Activated CD4-positive, alpha-beta memory T cell treated with anti-CD3 and anti-CD28 coated beads for 36 hours (primary cell): Measurements from ENCODE around the gene MAML2. TPM values are rescaled to one million over a fixed set of nuclear protein-coding genes. Genes with fewer than 3 reads are reported as not detected.
"Not testable (repeated sequence)": the region's sequence is repeated elsewhere in the genome, so short reads cannot be mapped to it uniquely, and the experiment has no call there.

Experiments used
- CTCF ChIA-PET: fragments of 350-600 bp; sonication (Branson Sonifier 250); formaldehyde crosslinking; loops from one replicate; lab custom pipeline; 2021; ENCODE audit warnings: antibody characterized with exemption, inconsistent platforms; lab: Charles Lee
- POLR2A ChIA-PET: fragments of 350-600 bp; sonication (Branson Sonifier 250); formaldehyde crosslinking; loops from one replicate; lab custom pipeline; 2021; ENCODE audit warnings: antibody characterized with exemption; lab: Charles Lee
- DNase-seq: peaks from one replicate; pipeline ENCODE4 v3.0.0-alpha.2; 2020
- H3K27ac Mint-ChIP-seq: one replicate; pipeline ENCODE4 v1.8.0; 2021; ENCODE audit warnings: mixed read lengths
- H3K27me3 Mint-ChIP-seq: one replicate; pipeline ENCODE4 v1.8.0; 2021; ENCODE audit warnings: mixed read lengths
- H3K36me3 Mint-ChIP-seq: one replicate; pipeline ENCODE4 v1.8.0; 2021; ENCODE audit warnings: mixed read lengths
- H3K4me1 Mint-ChIP-seq: one replicate; pipeline ENCODE4 v1.8.0; 2021; ENCODE audit warnings: low read depth, mixed read lengths
- H3K4me3 Mint-ChIP-seq: one replicate; pipeline ENCODE4 v1.8.0; 2021; ENCODE audit warnings: mild to moderate bottlenecking, mixed read lengths
- H3K9me3 Mint-ChIP-seq: one replicate; pipeline ENCODE4 v1.8.0; 2021; ENCODE audit warnings: mixed read lengths
- intact Hi-C: fragments of 100-400 bp; cut with micrococcal nuclease; formaldehyde crosslinking; loops from one replicate; pipeline ENCODE4 v1.15.1; 2023
- total RNA-seq, 2 experiments: library from RNA; stranded (reverse); gene quantifications; one replicate each; pipeline ENCODE4 v1.2.3, GENCODE V29; 2021

MAML2 gene
- total RNA-seq, 2 experiments from 2014 or later, result 24.2 TPM

DNA sequence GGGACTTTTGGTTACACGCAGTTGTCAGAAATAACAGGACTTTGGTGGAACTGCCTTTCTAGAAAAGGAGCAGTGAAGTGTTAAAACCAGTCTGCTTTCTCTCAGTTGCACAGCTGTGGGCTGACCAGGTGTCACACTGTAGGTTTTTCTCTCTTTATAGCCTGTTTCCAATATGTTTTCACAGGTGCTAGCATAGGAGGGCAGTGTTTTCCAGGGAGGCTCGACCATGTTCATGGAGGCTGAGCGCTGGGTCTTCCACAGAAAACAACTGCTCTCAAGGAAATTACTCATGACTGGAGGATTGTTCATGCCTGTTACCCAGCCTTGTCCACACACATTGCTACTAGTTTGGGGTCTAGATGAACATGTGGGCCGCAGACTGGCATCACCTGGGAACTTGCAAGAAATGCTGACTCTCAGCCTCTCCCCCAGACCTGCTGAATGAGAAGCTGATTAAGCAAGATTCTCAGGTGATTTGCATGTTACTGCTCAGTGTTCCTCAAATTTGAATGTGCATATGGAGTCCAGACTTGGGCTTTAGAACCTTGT, 157.7 kb downstream of the MAML2 start:
- intact Hi-C loops, result loop anchor here (5.0 kb wide), 1 partner anchor 173 kb away; no protein-coding TSS in a partner anchor
- Mint-ChIP-seq H3K4me1 (peaks cover 56% of the 10 kb centered on the region), H3K36me3 (peaks cover 7% of the 10 kb centered on the region), H3K9me3 (no peaks in the 10 kb centered on the region), H3K4me3 (no peak overlapping the region), H3K27me3 (no peaks in the 10 kb centered on the region), H3K27ac (no peak overlapping the region)
- CTCF ChIA-PET, result interaction anchor here (2.0 to 4.7 kb wide), 3 partner anchors 9 to 211 kb away, joined by 4 to 28 read pairs (median 5); partner anchors contain the start of gene MAML2
- no peak for DNase-seq
- POLR2A ChIA-PET, result no interaction called here

- peaks cover 16% of the 10 kb centered on the region for H3K36me3 Mint-ChIP-seq
- H3K4me1 Mint-ChIP-seq, result peaks cover 51% of the 10 kb centered on the region
- POLR2A ChIA-PET, DNase-seq, H3K9me3 Mint-ChIP-seq, H3K27me3 Mint-ChIP-seq, intact Hi-C loops, CTCF ChIA-PET, H3K27ac Mint-ChIP-seq, H3K4me3 Mint-ChIP-seq: not testable (repeated sequence)
Observed at GRCh38 chr11:96180937-96181336, 162.1 kb downstream of the MAML2 start.

DNA sequence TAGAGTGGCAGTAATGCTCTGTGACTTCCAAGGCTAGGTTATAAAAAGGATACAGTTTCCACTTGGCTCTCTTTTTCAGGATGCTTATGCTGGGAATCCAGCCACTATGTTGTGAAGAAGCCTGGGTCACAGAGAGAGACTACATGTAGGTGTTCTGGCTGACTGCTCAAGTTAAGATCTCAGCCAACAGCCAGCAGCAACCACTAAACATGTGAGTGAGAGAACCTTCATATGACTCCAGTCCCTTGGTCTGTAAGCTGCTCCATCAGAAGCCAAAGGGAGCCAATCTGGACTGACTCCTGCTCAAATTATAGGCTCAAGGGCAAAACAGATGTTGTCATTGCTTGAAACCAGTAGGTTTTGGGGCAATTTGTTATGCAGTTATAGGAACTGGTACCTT, 162.7 kb downstream of the MAML2 start:
- Mint-ChIP-seq H3K27ac (no peak overlapping the region), H3K4me3 (no peak overlapping the region), H3K36me3 (peaks cover 16% of the 10 kb centered on the region), H3K9me3 (no peaks in the 10 kb centered on the region), H3K4me1 (peaks cover 46% of the 10 kb centered on the region), H3K27me3 (no peaks in the 10 kb centered on the region)
- DNase-seq, result no peak
- POLR2A ChIA-PET, result no interaction called here
- intact Hi-C loops, result no loop called here
- CTCF ChIA-PET, result no interaction called here

DNA sequence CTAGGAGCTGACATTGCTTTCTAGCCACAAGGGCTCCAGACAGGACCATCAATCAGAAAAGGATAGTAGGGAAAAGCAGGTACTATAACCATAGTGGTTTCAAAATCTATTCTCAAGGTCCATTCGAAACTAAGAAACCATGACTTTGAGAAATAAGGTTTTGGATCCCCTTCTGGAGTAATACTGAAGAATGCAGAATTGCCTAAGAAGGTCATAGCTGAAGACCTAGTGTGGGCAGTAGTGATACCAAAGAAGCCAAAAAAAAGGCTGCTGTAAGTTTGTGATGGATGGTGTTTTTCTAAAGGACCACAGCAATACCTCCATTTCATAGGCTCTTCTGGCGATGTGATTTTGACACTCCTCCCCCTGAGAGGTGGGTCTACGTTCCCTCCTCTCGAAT, 163.1 kb downstream of the MAML2 start:
- Mint-ChIP-seq H3K4me1 (peaks cover 46% of the 10 kb centered on the region), H3K9me3 (no peaks in the 10 kb centered on the region), H3K36me3 (peaks cover 15% of the 10 kb centered on the region), H3K4me3 (no peak overlapping the region), H3K27ac (no peak overlapping the region), H3K27me3 (no peaks in the 10 kb centered on the region)
- DNase-seq, result no peak
- intact Hi-C loops, result no loop called here
- ChIA-PET CTCF (no interaction called here), POLR2A (no interaction called here)

- no peak overlapping the region for H3K27ac Mint-ChIP-seq
- ChIA-PET CTCF (no interaction called here), POLR2A (no interaction called here)
- intact Hi-C loops, result no loop called here
- DNase-seq, result no peak
- no peak overlapping the region for H3K4me3 Mint-ChIP-seq
- H3K4me1 Mint-ChIP-seq, result peaks cover 53% of the 10 kb centered on the region
- H3K9me3 Mint-ChIP-seq, result no peaks in the 10 kb centered on the region
- H3K36me3 Mint-ChIP-seq, result peaks cover 17% of the 10 kb centered on the region
- no peaks in the 10 kb centered on the region for H3K27me3 Mint-ChIP-seq
Observed at GRCh38 chr11:96178887-96179279, 164.1 kb downstream of the MAML2 start.

DNA sequence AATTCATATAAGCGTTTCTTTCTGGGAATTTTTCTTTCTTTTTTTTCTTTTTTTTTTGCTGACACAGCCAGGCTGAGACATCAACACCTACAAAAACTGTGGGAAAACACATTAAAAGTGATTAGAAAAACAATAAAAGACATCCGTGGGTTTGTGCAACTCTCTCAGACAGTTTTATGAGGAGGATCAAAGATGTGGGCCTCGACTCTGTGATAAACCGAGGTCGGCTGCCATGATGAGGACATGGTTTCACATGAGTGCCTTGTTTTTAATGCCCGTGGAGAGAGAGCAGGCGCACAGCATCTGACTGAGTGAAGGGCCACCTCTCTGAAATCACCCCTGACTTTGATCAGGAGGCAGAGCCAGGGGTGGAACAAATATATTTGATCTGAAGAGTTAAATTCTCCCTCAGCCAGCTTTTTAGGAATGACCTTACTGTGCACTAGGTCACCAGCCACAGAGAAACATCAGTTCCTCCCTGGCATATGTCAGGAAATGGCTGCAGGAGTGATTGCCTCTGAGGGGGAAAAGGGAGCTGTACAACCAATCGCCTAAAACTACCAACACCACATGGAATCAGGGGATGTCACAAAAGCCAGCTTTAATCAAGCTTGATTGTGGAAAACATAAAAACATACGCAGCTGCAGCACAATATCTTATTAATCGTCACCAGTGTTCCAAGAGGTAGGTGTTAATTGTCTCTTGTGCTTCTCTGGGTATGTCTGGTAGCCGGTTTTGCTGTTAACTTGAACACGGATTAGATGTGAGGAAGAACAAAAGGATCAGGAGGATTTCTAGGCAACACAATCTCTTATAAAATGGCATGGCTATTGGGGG, 164.7 kb downstream of the MAML2 start:
- no peaks in the 10 kb centered on the region for H3K27me3 Mint-ChIP-seq
- H3K9me3 Mint-ChIP-seq, result no peaks in the 10 kb centered on the region
- peaks cover 19% of the 10 kb centered on the region for H3K36me3 Mint-ChIP-seq
- intact Hi-C loops, result no loop called here
- peak overlapping the region; percentile 38 for H3K27ac Mint-ChIP-seq
- peaks cover 59% of the 10 kb centered on the region for H3K4me1 Mint-ChIP-seq
- H3K4me3 Mint-ChIP-seq, result no peak overlapping the region
- POLR2A ChIA-PET, result no interaction called here
- CTCF ChIA-PET, result no interaction called here
- no peak for DNase-seq

DNA sequence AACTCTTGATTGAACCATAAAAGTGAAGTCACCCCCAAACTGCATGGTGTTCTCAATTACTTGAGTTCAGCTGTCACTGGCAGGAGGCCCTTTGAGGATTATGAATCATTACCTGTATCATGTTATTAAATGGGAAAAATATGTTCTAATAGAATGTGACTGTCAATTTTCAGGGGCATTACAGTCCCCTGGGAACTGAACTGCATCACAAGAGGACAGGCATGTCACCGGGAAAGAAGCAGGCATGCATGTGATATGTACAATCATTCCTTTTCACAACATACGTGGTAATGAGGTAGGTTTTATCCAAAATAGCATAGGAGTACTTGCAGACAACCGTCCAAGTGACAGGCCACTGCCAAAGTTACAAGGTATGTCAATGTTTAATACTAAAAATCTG, 165.8 kb downstream of the MAML2 start:
- no peak overlapping the region for H3K27ac Mint-ChIP-seq
- no peak overlapping the region for H3K4me3 Mint-ChIP-seq
- ChIA-PET CTCF (no interaction called here), POLR2A (no interaction called here)
- peaks cover 66% of the 10 kb centered on the region for H3K4me1 Mint-ChIP-seq
- H3K27me3 Mint-ChIP-seq, result no peaks in the 10 kb centered on the region
- DNase-seq, result no peak
- intact Hi-C loops, result no loop called here
- no peaks in the 10 kb centered on the region for H3K9me3 Mint-ChIP-seq
- peaks cover 22% of the 10 kb centered on the region for H3K36me3 Mint-ChIP-seq

DNA sequence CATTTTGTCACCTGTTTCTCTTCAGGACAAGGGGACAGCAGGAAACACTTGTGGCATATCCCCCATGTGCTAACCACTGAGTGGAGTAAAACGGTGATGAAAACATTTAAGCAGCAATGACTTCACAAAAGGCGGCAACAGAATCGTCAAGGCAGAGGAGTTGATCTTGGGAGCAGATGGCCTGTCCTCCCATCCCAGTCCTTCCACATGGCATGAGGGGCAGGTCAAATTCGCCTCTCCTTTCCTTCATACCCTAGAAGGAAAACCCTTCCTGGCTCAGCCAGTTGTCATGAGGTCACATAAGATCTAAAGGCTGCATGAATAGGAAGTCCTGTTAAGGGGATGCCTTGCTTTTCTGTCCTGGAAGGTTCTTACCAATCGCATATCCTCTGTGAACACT, 169.1 kb downstream of the MAML2 start:
- no peaks in the 10 kb centered on the region for H3K9me3 Mint-ChIP-seq
- no peaks in the 10 kb centered on the region for H3K27me3 Mint-ChIP-seq
- POLR2A ChIA-PET, result no interaction called here
- H3K27ac Mint-ChIP-seq, result no peak overlapping the region
- peaks cover 63% of the 10 kb centered on the region for H3K4me1 Mint-ChIP-seq
- peaks cover 19% of the 10 kb centered on the region for H3K36me3 Mint-ChIP-seq
- CTCF ChIA-PET, result no interaction called here
- no peak overlapping the region for H3K4me3 Mint-ChIP-seq
- DNase-seq, result no peak
- intact Hi-C loops, result no loop called here

DNA sequence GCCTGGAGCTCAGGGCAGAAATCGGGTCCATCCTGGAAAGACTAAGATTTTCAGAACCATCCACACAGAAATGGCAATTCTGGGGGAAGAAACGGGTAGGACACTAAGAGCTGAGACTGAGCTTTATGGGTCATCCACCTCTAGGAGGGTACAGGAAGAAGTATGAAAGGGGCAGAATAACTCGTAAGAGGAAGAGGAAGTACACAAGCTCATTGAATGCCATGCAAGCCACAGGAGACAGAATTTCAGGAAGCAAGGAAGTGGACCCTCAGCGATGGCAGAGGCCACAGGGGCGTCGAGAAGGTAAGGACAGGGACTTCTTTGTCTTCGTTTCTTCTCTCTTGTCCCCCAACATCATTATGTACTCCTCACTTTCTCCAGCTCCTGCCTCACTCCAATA, 169.6 kb downstream of the MAML2 start:
- Mint-ChIP-seq H3K4me1 (peaks cover 63% of the 10 kb centered on the region), H3K9me3 (no peaks in the 10 kb centered on the region), H3K27me3 (no peaks in the 10 kb centered on the region), H3K4me3 (no peak overlapping the region), H3K27ac (no peak overlapping the region), H3K36me3 (peaks cover 18% of the 10 kb centered on the region)
- ChIA-PET POLR2A (no interaction called here), CTCF (interaction anchor here (0.6 kb wide), 1 partner anchor 113 kb away, joined by 4 read pairs; no protein-coding TSS in a partner anchor)
- no peak for DNase-seq
- intact Hi-C loops, result no loop called here

DNA sequence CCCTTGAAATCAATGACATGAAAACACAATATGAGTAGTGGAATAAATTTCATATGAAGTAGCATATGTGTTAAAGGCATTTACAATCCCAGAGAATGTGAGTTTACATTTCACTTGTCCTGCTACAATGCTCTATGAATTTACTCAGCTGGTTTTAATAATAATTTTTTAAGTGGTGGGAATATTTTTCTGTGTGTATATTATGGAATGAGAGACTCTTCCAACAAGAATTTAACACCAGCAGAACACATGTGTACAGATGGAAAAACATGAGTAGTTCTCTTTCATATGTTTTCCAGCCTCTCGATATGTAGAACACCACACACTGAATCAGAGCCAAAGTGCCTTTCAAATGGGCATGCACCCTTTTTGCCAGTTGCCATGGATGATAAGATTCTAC, 170.4 kb downstream of the MAML2 start:
- ChIA-PET CTCF (interaction anchor here (0.6 kb wide), 2 partner anchors 15 to 114 kb away, joined by 3 to 4 read pairs; no protein-coding TSS in a partner anchor), POLR2A (no interaction called here)
- no peak overlapping the region for H3K4me3 Mint-ChIP-seq
- intact Hi-C loops, result no loop called here
- H3K4me1 Mint-ChIP-seq, result peaks cover 60% of the 10 kb centered on the region
- no peaks in the 10 kb centered on the region for H3K9me3 Mint-ChIP-seq
- peaks cover 16% of the 10 kb centered on the region for H3K36me3 Mint-ChIP-seq
- DNase-seq, result no peak
- no peaks in the 10 kb centered on the region for H3K27me3 Mint-ChIP-seq
- no peak overlapping the region for H3K27ac Mint-ChIP-seq

DNA sequence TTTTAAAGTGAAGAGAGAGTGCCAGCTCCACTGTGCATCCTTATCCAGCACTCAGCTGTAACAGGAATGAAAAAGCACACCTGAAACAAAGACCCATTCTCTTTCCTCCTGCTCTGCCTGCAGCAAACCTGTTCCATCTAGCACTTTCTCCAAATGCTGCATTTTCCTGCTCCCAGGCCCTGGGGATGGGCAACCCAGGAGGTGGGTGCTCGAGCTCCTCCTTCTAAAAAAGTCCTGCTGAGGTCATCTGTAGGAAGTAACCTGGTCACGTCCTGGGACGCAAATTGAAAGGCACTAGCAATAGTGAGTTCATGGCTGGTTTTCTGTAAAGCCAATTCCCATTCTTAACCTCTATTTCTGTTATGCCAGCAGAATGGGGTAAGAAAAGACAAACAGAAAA, 173.7 kb downstream of the MAML2 start:
- CTCF ChIA-PET, result interaction anchor here (0.6 to 1.0 kb wide), 5 partner anchors 17 to 174 kb away, joined by 3 read pairs; partner anchors contain the start of gene MAML2
- Mint-ChIP-seq H3K36me3 (peaks cover 7% of the 10 kb centered on the region), H3K9me3 (no peaks in the 10 kb centered on the region), H3K27me3 (no peaks in the 10 kb centered on the region), H3K4me3 (no peak overlapping the region), H3K4me1 (peaks cover 67% of the 10 kb centered on the region), H3K27ac (peak overlapping the region; percentile 76)
- intact Hi-C loops, result no loop called here
- POLR2A ChIA-PET, result interaction anchor here (0.6 to 1.5 kb wide), 2 partner anchors 19 to 20 kb away, joined by 3 to 4 read pairs; no protein-coding TSS in a partner anchor
- DNase-seq, result no peak

- H3K27me3 Mint-ChIP-seq, result no peaks in the 10 kb centered on the region
- CTCF ChIA-PET, result interaction anchor here (0.9 to 1.0 kb wide), 3 partner anchors 17 to 175 kb away, joined by 3 read pairs; partner anchors contain the start of gene MAML2
- H3K9me3 Mint-ChIP-seq, result no peaks in the 10 kb centered on the region
- intact Hi-C loops, result no loop called here
- POLR2A ChIA-PET, result interaction anchor here (1.5 kb wide), 1 partner anchor 20 kb away, joined by 3 read pairs; no protein-coding TSS in a partner anchor
- peak; percentile 42 for DNase-seq
- no peak overlapping the region for H3K4me3 Mint-ChIP-seq
- peaks cover 61% of the 10 kb centered on the region for H3K4me1 Mint-ChIP-seq
- peak overlapping the region; percentile 76 for H3K27ac Mint-ChIP-seq
- peaks cover 4% of the 10 kb centered on the region for H3K36me3 Mint-ChIP-seq
Observed at GRCh38 chr11:96168623-96169022, 174.4 kb downstream of the MAML2 start.
